A549 (cell line): ENCODE measurements around the gene RGMA. TPM values are rescaled to one million over a fixed set of nuclear protein-coding genes. Genes with fewer than 3 reads are reported as not detected.

Source experiments
- ATAC-seq, 2 experiments: fragments of 200-7000 bp in 1 of 2; fragments of >200 bp in 1 of 2; cut with Nextera tagmentation in 1 of 2; cut with Tn5 transposase in 1 of 2; 3 replicates each; pipeline versions ENCODE4 v1.8.0 to v1.9.1; 2018 to 2020; ENCODE audit warnings: mild to moderate bottlenecking in 1 of 2, moderate library complexity in 1 of 2
- CTCF ChIA-PET: fragments of 300-600 bp; sonication (Branson Sonifier 250); formaldehyde crosslinking; extraction: SDS; loops from one replicate; lab custom pipeline; 2021; ENCODE audit warnings: antibody characterized with exemption, inconsistent platforms; lab: Yijun Ruan, JAX
- POLR2A ChIA-PET: fragments of 350-600 bp; formaldehyde crosslinking; extraction: SDS; loops from one replicate; lab custom pipeline; 2021; ENCODE audit warnings: antibody characterized with exemption, inconsistent platforms; lab: Yijun Ruan, JAX
- DNase-seq, 2 experiments: peaks; one replicate each; pipeline versions ENCODE4 v3.0.0 to v3.0.0-alpha.2; 2011 to 2016; ENCODE audit warnings: low read depth in 1 of 2, low spot score in 1 of 2
- FAIRE-seq: peaks from 2 replicates; lab custom pipeline; 2011; peaks lifted over from hg19 to GRCh38; lab: Jason Lieb, UNC
- H3K27ac ChIP-seq, 2 experiments: fragments of >200 bp; sonication (Bioruptor Twin); formaldehyde crosslinking; 3 replicates each; pipeline ENCODE4 v1.5.1; 2016 to 2017
- H3K4me1 ChIP-seq: fragments of >200 bp; sonication (Bioruptor Twin); formaldehyde crosslinking; 3 replicates; pipeline ENCODE4 v1.6.1; 2016
- H3K4me2 ChIP-seq: fragments of >200 bp; sonication (Bioruptor Twin); formaldehyde crosslinking; 3 replicates; pipeline ENCODE4 v1.6.1; 2016
- H3K4me3 ChIP-seq: fragments of >200 bp; sonication (Bioruptor Twin); formaldehyde crosslinking; 3 replicates; pipeline ENCODE4 v1.5.1; 2016
- H3K9me3 ChIP-seq: fragments of >200 bp; sonication (Bioruptor Twin); formaldehyde crosslinking; 3 replicates; pipeline ENCODE4 v1.6.1; 2016
- BCL3 ChIP-seq: fragments of >200 bp; sonication (Bioruptor Twin); formaldehyde crosslinking; IDR thresholded peaks from 3 replicates; pipeline ENCODE4 v1.6.1; 2016
- CBX2 ChIP-seq: fragments of 200-600 bp; sonication (generic); IDR thresholded peaks from 2 replicates; pipeline ENCODE4 v1.6.1; 2016; ENCODE audit warnings: low read depth, mild to moderate bottlenecking, borderline replicate concordance
- CHD2 ChIP-seq: fragments of 150-350 bp; IDR thresholded peaks from 2 replicates; pipeline ENCODE4 v1.6.1; 2014; ENCODE audit warnings: low read length; ENCODE audit not compliant: partially characterized antibody
- CTCF ChIP-seq: fragments of >200 bp; sonication (Bioruptor Twin); formaldehyde crosslinking; IDR thresholded peaks from 3 replicates; pipeline ENCODE4 v1.5.1; 2016
- E2F6 ChIP-seq: IDR thresholded peaks from 2 replicates; pipeline ENCODE4 v1.6.1; 2012; ENCODE audit warnings: low read depth, borderline replicate concordance
- EHF ChIP-seq: fragments of 250-450 bp; sonication (Bioruptor Pico); IDR thresholded peaks from 2 replicates; pipeline ENCODE4 v1.5.0; 2020; ENCODE audit warnings: mild to moderate bottlenecking
- FOXS1 ChIP-seq: fragments of 250-450 bp; sonication (Bioruptor Pico); IDR thresholded peaks from 2 replicates; pipeline ENCODE4 v1.5.0; 2020; ENCODE audit warnings: mild to moderate bottlenecking, moderate library complexity
- HDAC2 ChIP-seq: fragments of 200-600 bp; sonication (generic); IDR thresholded peaks from 2 replicates; pipeline ENCODE4 v1.6.1; 2016
- HEYL ChIP-seq: fragments of 250-450 bp; sonication (Bioruptor Pico); IDR thresholded peaks from 2 replicates; pipeline ENCODE4 v1.8.0; 2021; ENCODE audit warnings: mild to moderate bottlenecking, moderate library complexity
- HMGXB4 ChIP-seq: fragments of 250-450 bp; sonication (Bioruptor Pico); IDR thresholded peaks from 2 replicates; pipeline ENCODE4 v1.5.0; 2021; ENCODE audit warnings: mild to moderate bottlenecking, moderate library complexity, borderline replicate concordance
- HOXB13 ChIP-seq: fragments of 250-450 bp; sonication (Bioruptor Pico); IDR thresholded peaks from 2 replicates; pipeline ENCODE4 v1.5.0; 2020; ENCODE audit warnings: low read depth, mild to moderate bottlenecking, moderate library complexity
- HOXB5 ChIP-seq: fragments of 250-450 bp; sonication (Bioruptor Pico); IDR thresholded peaks from 2 replicates; pipeline ENCODE4 v1.5.0; 2020; ENCODE audit warnings: mild to moderate bottlenecking, moderate library complexity
- KDM1A ChIP-seq: fragments of 200-600 bp; sonication (generic); IDR thresholded peaks from 2 replicates; pipeline ENCODE4 v1.6.1; 2016; ENCODE audit warnings: low read depth, mild to moderate bottlenecking
- KDM5A ChIP-seq: fragments of 200-600 bp; sonication (generic); IDR thresholded peaks from 2 replicates; pipeline ENCODE4 v1.6.1; 2016; ENCODE audit warnings: antibody characterized with exemption, mild to moderate bottlenecking
- MAFK ChIP-seq: fragments of 450-650 bp; IDR thresholded peaks from 2 replicates; pipeline ENCODE4 v1.6.1; 2014; ENCODE audit not compliant: partially characterized antibody
- MAX ChIP-seq: IDR thresholded peaks from 2 replicates; pipeline ENCODE4 v1.6.1; 2012
- MAZ ChIP-seq: fragments of 150-350 bp; IDR thresholded peaks from 2 replicates; pipeline ENCODE4 v1.6.1; 2014; ENCODE audit warnings: antibody characterized with exemption, low read depth, low read length, borderline replicate concordance
- MYC ChIP-seq: IDR thresholded peaks from 2 replicates; pipeline ENCODE4 v1.6.1; 2012; ENCODE audit warnings: mild to moderate bottlenecking, inconsistent platforms, low read length, improper control_type of control experiment, borderline replicate concordance
- NR3C1 ChIP-seq: fragments of >200 bp; sonication (Bioruptor Twin); formaldehyde crosslinking; IDR thresholded peaks from 3 replicates; pipeline ENCODE4 v1.6.1; 2017
- PHF8 ChIP-seq: fragments of 200-600 bp; sonication (generic); IDR thresholded peaks from 2 replicates; pipeline ENCODE4 v1.6.1; 2016; ENCODE audit warnings: low read depth, mild to moderate bottlenecking, antibody characterized with exemption, moderate library complexity, borderline replicate concordance
- RCOR1 ChIP-seq: fragments of 150-350 bp; IDR thresholded peaks from 2 replicates; pipeline ENCODE4 v1.6.1; 2014; ENCODE audit warnings: antibody characterized with exemption, low read length, low read depth
- RFX5 ChIP-seq: fragments of 450-650 bp; IDR thresholded peaks from 2 replicates; pipeline ENCODE4 v1.7.1; 2014; ENCODE audit warnings: antibody characterized with exemption, mild to moderate bottlenecking, moderate library complexity
- RNF2 ChIP-seq: fragments of 200-600 bp; sonication (generic); IDR thresholded peaks from 2 replicates; pipeline ENCODE4 v1.6.1; 2016; ENCODE audit warnings: low read depth, mild to moderate bottlenecking, antibody characterized with exemption, moderate library complexity, borderline replicate concordance
- SMC3 ChIP-seq: fragments of >200 bp; sonication (Bioruptor Twin); formaldehyde crosslinking; IDR thresholded peaks from 3 replicates; pipeline ENCODE4 v1.6.1; 2018; ENCODE audit warnings: inconsistent platforms
- SREBF2 ChIP-seq: fragments of 450-650 bp; IDR thresholded peaks from 2 replicates; pipeline ENCODE4 v1.6.1; 2014; ENCODE audit warnings: mild to moderate bottlenecking, moderate library complexity
- TP53 ChIP-seq: fragments of 250-450 bp; sonication (Bioruptor Pico); IDR thresholded peaks from 2 replicates; pipeline ENCODE4 v1.5.0; 2021; ENCODE audit warnings: mild to moderate bottlenecking, moderate library complexity
- ZSCAN20 ChIP-seq: fragments of 250-450 bp; sonication (Bioruptor Pico); IDR thresholded peaks from 2 replicates; pipeline ENCODE4 v1.8.0; 2022; ENCODE audit warnings: mild to moderate bottlenecking, moderate library complexity
- WGBS: methylation state at CpG from one replicate; pipeline ENCODE4 v1.1.6; 2017; ENCODE audit errors: missing lambda C conversion rate; 5-methylcytosine and 5-hydroxymethylcytosine counted together
- polyA plus RNA-seq, 4 experiments: library from polyadenylated mRNA; depleted of rRNA in 3 of 4; stranded (reverse); fragments of >200 nt; fragmentation: RNase III in 1 of 4; extraction: RNeasy Plus Mini Kit Qiagen cat#74134 plus additional on column Dnase treatment in 1 of 4; gene quantifications; 2 replicates in 3 of 4; 3 replicates in 1 of 4; pipeline ENCODE4 v1.2.3, GENCODE V29; 2011 to 2017
- TF ChIP-seq, protein P1 (sequence below): fragments of >200 bp; sonication (Bioruptor Twin); formaldehyde crosslinking; IDR thresholded peaks from 2 replicates; pipeline ENCODE4 v1.6.1; 2016

The RGMA gene
- polyA plus RNA-seq, 2 of the 4 experiments (the other 2 are of a cell fraction) = 0.22 TPM; not detected in 1

- no peak for FAIRE-seq
- no peaks in the 10 kb centered on the region for H3K4me1 ChIP-seq
- ChIA-PET POLR2A (no interaction called here), CTCF (interaction anchor here (2.0 to 3.5 kb wide), 2 partner anchors 20 to 71 kb away, joined by 7 to 19 read pairs; no protein-coding TSS in a partner anchor)
- no peak for DNase-seq
- TF ChIP-seq RFX5 (no peak), RNF2 (no peak), HMGXB4 (CRISPR knock-in tag) (no peak), MAZ (no peak), FOXS1 (CRISPR knock-in tag) (no peak), RCOR1 (no peak), MAX (no peak), EHF (CRISPR knock-in tag) (no peak), CHD2 (no peak), HDAC2 (no peak), SMC3 (no peak), TP53 (CRISPR knock-in tag) (no peak), ZSCAN20 (CRISPR knock-in tag) (no peak), MAFK (no peak), CTCF (no peak), PHF8 (no peak), CBX2 (no peak), KDM5A (no peak)
- TF ChIP-seq, protein P1, sequence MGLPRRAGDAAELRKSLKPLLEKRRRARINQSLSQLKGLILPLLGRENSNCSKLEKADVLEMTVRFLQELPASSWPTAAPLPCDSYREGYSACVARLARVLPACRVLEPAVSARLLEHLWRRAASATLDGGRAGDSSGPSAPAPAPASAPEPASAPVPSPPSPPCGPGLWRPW = no peak
- H3K4me2 ChIP-seq = no peak overlapping the region
- no peak overlapping the region for H3K4me3 ChIP-seq
- 20% methylated on average over 2 of the region's 2 CpGs for WGBS
- no peaks in the 10 kb centered on the region for H3K9me3 ChIP-seq
- ATAC-seq = no peak
- H3K27ac ChIP-seq = no peak overlapping the region
Observed at GRCh38 chr15:93107646-93108045, 18.6 kb upstream of the RGMA start.

GRCh38 chr15:93105485-93105884 lies 16.5 kb upstream of the RGMA start:
- H3K4me3 ChIP-seq = no peak overlapping the region
- ChIA-PET POLR2A (no interaction called here), CTCF (interaction anchor here (0.5 to 1.8 kb wide), 2 partner anchors 18 to 87 kb away, joined by 3 to 13 read pairs; no protein-coding TSS in a partner anchor)
- H3K27ac ChIP-seq = no peak overlapping the region
- DNase-seq (no peak), ATAC-seq (no peak), FAIRE-seq (no peak)
- H3K4me1 ChIP-seq = no peaks in the 10 kb centered on the region
- H3K9me3 ChIP-seq = no peaks in the 10 kb centered on the region
- H3K4me2 ChIP-seq = no peak overlapping the region
- 47% methylated on average over 2 of the region's 2 CpGs for WGBS
- TF ChIP-seq TP53 (CRISPR knock-in tag) = no peak
- TF ChIP-seq KDM5A = no peak
- no peak for TF ChIP-seq SREBF2
- no peak for TF ChIP-seq CHD2
- no peak for TF ChIP-seq HEYL (CRISPR knock-in tag)
- TF ChIP-seq HOXB13 (CRISPR knock-in tag) = no peak
- no peak for TF ChIP-seq MAFK
- no peak for TF ChIP-seq NR3C1
- no peak for TF ChIP-seq E2F6
- TF ChIP-seq KDM1A = no peak
- no peak for TF ChIP-seq RFX5
- no peak for TF ChIP-seq BCL3
- TF ChIP-seq, protein P1 = no peak
- TF ChIP-seq HOXB5 (CRISPR knock-in tag) = no peak
- TF ChIP-seq MAX = no peak
- no peak for TF ChIP-seq MYC
